Trophoblast cell (in vitro differentiated cells and primary cell): ENCODE measurements around the gene MT2A.
"Not testable (repeated sequence)": the region's sequence is repeated elsewhere in the genome, so short reads cannot be mapped to it uniquely, and the experiment has no call there.

Experiments used
- DNase-seq, 2 donors: peaks; one replicate each; pipeline ENCODE4 v3.0.0-alpha.2; 2016
- H2AFZ ChIP-seq: 2 replicates; pipeline ENCODE4 v1.6.1; 2013; ENCODE audit warnings: low read length, moderate library complexity, mild to moderate bottlenecking; ENCODE audit not compliant: insufficient read depth, poor library complexity
- H2AK5ac ChIP-seq: 2 replicates; pipeline ENCODE4 v1.6.1; 2013; ENCODE audit warnings: mild to moderate bottlenecking, low read length
- H2BK120ac ChIP-seq: 2 replicates; pipeline ENCODE4 v1.6.1; 2013; ENCODE audit warnings: low read length, mild to moderate bottlenecking, moderate library complexity; ENCODE audit not compliant: insufficient read depth, poor library complexity
- H2BK12ac ChIP-seq: 2 replicates; pipeline ENCODE4 v1.6.1; 2013; ENCODE audit warnings: mild to moderate bottlenecking, low read length, moderate library complexity
- H2BK5ac ChIP-seq: 2 replicates; pipeline ENCODE4 v1.6.1; 2013; ENCODE audit warnings: low read length, low read depth, moderate library complexity, mild to moderate bottlenecking; ENCODE audit not compliant: poor library complexity
- H3K14ac ChIP-seq: 2 replicates; pipeline ENCODE4 v1.6.1; 2013; ENCODE audit warnings: mild to moderate bottlenecking, low read length
- H3K18ac ChIP-seq: 2 replicates; pipeline ENCODE4 v1.6.1; 2013; ENCODE audit warnings: mild to moderate bottlenecking, low read length
- H3K23ac ChIP-seq: 2 replicates; pipeline ENCODE4 v1.6.1; 2013; ENCODE audit warnings: low read length
- H3K27ac ChIP-seq: 2 replicates; pipeline ENCODE4 v1.5.1; 2013; ENCODE audit warnings: low read depth, mild to moderate bottlenecking, inconsistent platforms, low read length, moderate library complexity
- H3K27me3 ChIP-seq: 2 replicates; pipeline ENCODE4 v1.6.1; 2013; ENCODE audit warnings: inconsistent platforms, mild to moderate bottlenecking, low read length, moderate library complexity; ENCODE audit not compliant: insufficient read depth
- H3K36me3 ChIP-seq, 2 experiments: 1 replicate in 1 of 2; 2 replicates in 1 of 2; pipeline ENCODE4 v1.6.1; 2013; ENCODE audit warnings: low read length in 2 of 2, mild to moderate bottlenecking in 2 of 2, moderate library complexity in 1 of 2; ENCODE audit not compliant: insufficient read depth in 2 of 2, control insufficient read depth in 1 of 2
- H3K4ac ChIP-seq: 2 replicates; pipeline ENCODE4 v1.6.1; 2013; ENCODE audit warnings: low read depth, mild to moderate bottlenecking, low read length, moderate library complexity
- H3K4me1 ChIP-seq, 2 experiments: 1 replicate in 1 of 2; 2 replicates in 1 of 2; pipeline ENCODE4 v1.6.1; 2013; ENCODE audit warnings: low read length in 2 of 2, mild to moderate bottlenecking in 2 of 2, moderate library complexity in 1 of 2; ENCODE audit not compliant: insufficient read depth in 2 of 2, control insufficient read depth in 1 of 2
- H3K4me2 ChIP-seq: 2 replicates; pipeline ENCODE4 v1.6.1; 2013; ENCODE audit warnings: inconsistent platforms, mild to moderate bottlenecking, low read length, moderate library complexity
- H3K4me3 ChIP-seq: 2 replicates; pipeline ENCODE4 v1.5.1; 2013; ENCODE audit warnings: mild to moderate bottlenecking, low read depth, low read length, inconsistent platforms
- H3K79me1 ChIP-seq: one replicate; pipeline ENCODE4 v1.6.1; 2013; ENCODE audit warnings: low read length
- H3K79me2 ChIP-seq: 2 replicates; pipeline ENCODE4 v1.6.1; 2013; ENCODE audit warnings: low read length, mild to moderate bottlenecking; ENCODE audit not compliant: control insufficient read depth, insufficient read depth, poor library complexity
- H3K9ac ChIP-seq: 2 replicates; pipeline ENCODE4 v1.6.1; 2013; ENCODE audit warnings: mild to moderate bottlenecking, low read length
- H3K9me3 ChIP-seq: 2 replicates; pipeline ENCODE4 v1.6.1; 2013; ENCODE audit warnings: low read depth, mild to moderate bottlenecking, control low read depth, inconsistent platforms, low read length; ENCODE audit not compliant: insufficient read depth
- H4K12ac ChIP-seq: 2 replicates; pipeline ENCODE4 v1.6.1; 2013; ENCODE audit warnings: low read depth, mild to moderate bottlenecking, low read length, moderate library complexity
- H4K8ac ChIP-seq: 2 replicates; pipeline ENCODE4 v1.6.1; 2013; ENCODE audit warnings: low read depth, mild to moderate bottlenecking, low read length, moderate library complexity
- H4K91ac ChIP-seq: one replicate; pipeline ENCODE4 v1.6.1; 2013; ENCODE audit warnings: low read depth, mild to moderate bottlenecking, low read length, moderate library complexity
- WGBS: extraction: QIAGEN DNeasy Blood & Tissue Kit; methylation state at CpG from one replicate; pipeline ENCODE4 v1.1.7; 2013; ENCODE audit warnings: missing lambda C conversion rate; ENCODE audit not compliant: insufficient read length, insufficient coverage; ENCODE audit errors: extremely low coverage; 5-methylcytosine and 5-hydroxymethylcytosine counted together

MT2A gene

DNA sequence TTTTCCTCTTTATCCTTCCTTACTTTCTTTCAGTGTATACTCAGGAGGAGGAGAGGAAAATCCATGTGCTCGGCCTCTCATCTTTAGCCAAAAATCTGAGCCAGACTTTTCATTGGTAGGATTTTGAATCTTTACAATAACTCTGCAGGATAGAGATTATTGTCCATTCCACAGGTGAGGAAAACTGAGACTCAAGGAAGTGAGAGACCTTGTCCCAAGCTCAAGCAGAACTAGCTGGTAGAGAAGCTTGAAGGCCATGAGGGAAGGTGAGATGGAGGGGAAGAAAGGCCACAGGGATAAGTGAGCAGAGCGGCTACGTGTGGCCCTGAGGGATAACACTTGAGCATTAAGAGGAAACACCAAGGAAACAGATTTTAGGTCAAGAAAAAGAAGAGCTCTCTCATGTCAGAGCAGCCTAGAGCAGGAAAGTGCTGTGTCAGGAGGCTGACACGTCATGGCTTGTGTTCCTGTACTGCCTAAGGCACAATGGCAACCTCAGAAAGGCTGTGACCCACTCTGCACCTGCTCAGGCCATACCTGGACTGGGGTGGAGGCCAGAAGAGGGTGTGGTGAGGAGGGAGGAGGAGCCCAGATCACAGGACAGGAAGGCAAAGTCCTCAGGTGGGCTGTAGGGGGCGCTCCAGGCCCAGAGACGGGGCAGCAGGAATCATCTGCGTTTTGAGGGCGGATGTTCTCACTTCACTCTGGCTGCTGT lies 31.6 kb upstream of the MT2A start:
- Histone ChIP-seq H4K12ac (no peak overlapping the region), H3K4me2 (no peak overlapping the region), H3K9me3 (no peaks in the 10 kb centered on the region), H3K36me3 (no peaks in the 10 kb centered on the region), H2BK12ac (no peak overlapping the region), H3K4me1 (peaks cover 0 to 2% of the 10 kb centered on the region in 2 experiments), H2BK120ac (no peak overlapping the region), H3K4me3 (no peak overlapping the region), H2BK5ac (no peak overlapping the region), H3K27me3 (no peaks in the 10 kb centered on the region), H4K8ac (no peak overlapping the region), H3K18ac (no peak overlapping the region), H3K14ac (no peak overlapping the region), H2AFZ (no peak overlapping the region), H4K91ac (no peak overlapping the region), H3K27ac (no peak overlapping the region), H3K79me2 (no peaks in the 10 kb centered on the region), H2AK5ac (no peak overlapping the region), H3K9ac (no peak overlapping the region), H3K79me1 (no peaks in the 10 kb centered on the region), H3K23ac (no peak overlapping the region), H3K4ac (no peak overlapping the region)
- peak; percentile 91 to 92 for DNase-seq
- no CpG with 5 or more reads among the region's 8 CpGs for WGBS

DNA sequence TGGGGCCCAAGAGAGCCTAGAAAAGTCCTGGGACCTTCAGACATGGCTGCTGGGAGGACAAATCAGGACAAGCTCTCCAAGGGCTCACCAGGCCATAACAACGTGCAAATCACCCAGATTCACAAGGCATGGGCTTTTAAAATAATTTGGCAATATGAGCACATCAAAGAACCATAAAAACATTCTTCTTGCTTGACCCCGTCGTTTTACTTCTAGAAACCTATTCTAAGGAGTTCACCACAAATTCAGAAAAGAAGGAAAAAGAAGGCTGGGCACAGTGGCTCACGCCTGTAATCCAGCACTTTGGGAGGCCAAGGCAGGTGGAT lies 31.1 kb upstream of the MT2A start:
- no peak overlapping the region for H2AK5ac ChIP-seq
- H3K4me1 ChIP-seq, result peaks cover 0 to 2% of the 10 kb centered on the region in 2 experiments
- H3K9ac ChIP-seq, result no peak overlapping the region
- no peak overlapping the region for H4K12ac ChIP-seq
- no peak overlapping the region for H2BK5ac ChIP-seq
- WGBS, result no CpG with 5 or more reads among the region's 4 CpGs
- no peak overlapping the region for H2BK12ac ChIP-seq
- DNase-seq, result no peak
- H4K91ac ChIP-seq, result no peak overlapping the region
- H3K14ac ChIP-seq, result no peak overlapping the region
- H3K79me2 ChIP-seq, result no peaks in the 10 kb centered on the region
- H3K9me3 ChIP-seq, result no peaks in the 10 kb centered on the region
- no peaks in the 10 kb centered on the region for H3K27me3 ChIP-seq
- H2AFZ ChIP-seq, result no peak overlapping the region
- H3K79me1 ChIP-seq, result no peaks in the 10 kb centered on the region
- H3K4me2 ChIP-seq, result no peak overlapping the region
- H3K18ac ChIP-seq, result no peak overlapping the region
- no peak overlapping the region for H3K23ac ChIP-seq
- no peak overlapping the region for H3K27ac ChIP-seq
- no peaks in the 10 kb centered on the region for H3K36me3 ChIP-seq
- H3K4ac ChIP-seq, result no peak overlapping the region
- no peak overlapping the region for H4K8ac ChIP-seq
- H2BK120ac ChIP-seq, result no peak overlapping the region
- no peak overlapping the region for H3K4me3 ChIP-seq

DNA sequence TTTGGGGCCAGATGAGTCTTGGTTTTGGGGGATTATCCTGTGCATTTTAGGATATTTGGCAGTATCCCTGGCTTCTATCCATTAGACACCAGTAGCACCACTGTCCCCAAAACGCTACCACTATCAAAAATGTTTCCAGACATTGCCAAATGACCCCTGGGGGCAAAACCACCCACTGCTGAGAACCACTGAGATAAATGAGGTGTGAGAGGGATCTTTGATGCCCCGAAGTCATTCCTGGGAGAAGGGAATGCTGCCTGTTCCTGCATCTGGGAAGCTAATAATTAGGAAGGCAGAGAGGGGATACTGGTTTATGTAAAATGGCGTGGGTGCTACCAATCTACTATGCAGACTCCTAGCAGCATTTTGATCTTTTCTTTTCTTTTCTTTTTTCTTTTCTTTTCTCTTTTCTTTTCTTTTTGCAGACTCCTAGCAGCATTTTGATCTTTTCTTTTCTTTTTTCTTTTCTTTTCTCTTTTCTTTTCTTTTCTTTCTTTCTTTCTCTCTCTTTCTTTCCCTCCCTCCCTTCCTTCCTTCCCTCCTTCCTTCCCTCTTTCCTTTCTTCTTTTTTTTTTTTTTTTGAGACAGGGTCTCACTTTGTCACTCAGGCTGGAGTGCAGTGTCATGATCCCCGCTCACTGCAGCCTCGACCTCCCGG lies 27.9 kb upstream of the MT2A start:
- Histone ChIP-seq H4K91ac (no peak overlapping the region), H2BK5ac (no peak overlapping the region), H3K9me3 (peaks cover 2% of the 10 kb centered on the region), H3K79me1 (no peaks in the 10 kb centered on the region), H3K36me3 (no peaks in the 10 kb centered on the region), H3K79me2 (no peaks in the 10 kb centered on the region), H3K4me3 (no peak overlapping the region), H3K27me3 (peaks cover 3% of the 10 kb centered on the region), H3K18ac (no peak overlapping the region), H3K4ac (no peak overlapping the region), H3K23ac (no peak overlapping the region), H4K8ac (no peak overlapping the region), H3K9ac (no peak overlapping the region), H2BK120ac (no peak overlapping the region), H4K12ac (no peak overlapping the region), H2AK5ac (no peak overlapping the region), H3K4me1 (peaks cover 0 to 2% of the 10 kb centered on the region in 2 experiments), H2AFZ (no peak overlapping the region), H2BK12ac (no peak overlapping the region), H3K14ac (no peak overlapping the region), H3K27ac (no peak overlapping the region), H3K4me2 (no peak overlapping the region)
- no peak for DNase-seq
- no CpG with 5 or more reads among the region's 6 CpGs for WGBS

DNA sequence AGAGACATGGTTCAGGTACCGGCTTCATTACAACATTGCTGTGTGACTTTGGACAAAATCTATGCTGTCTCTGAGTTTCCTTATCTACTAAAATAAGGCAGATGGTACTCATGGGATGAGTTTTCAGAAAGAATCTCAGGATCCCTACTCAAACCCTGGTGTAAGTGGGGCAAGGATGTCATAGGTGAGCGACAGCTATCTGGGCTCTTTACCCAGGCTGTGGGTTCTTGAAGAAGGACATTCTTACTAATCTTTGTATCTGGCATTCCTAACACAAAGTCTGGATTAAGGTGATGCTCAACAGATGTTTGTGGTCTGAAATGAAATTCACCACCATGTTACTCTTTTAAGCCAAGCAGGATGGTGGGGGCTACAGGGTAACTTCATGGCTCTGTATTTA lies 25.5 kb upstream of the MT2A start:
- not testable (repeated sequence) for H4K91ac ChIP-seq
- no CpG with 5 or more reads among the region's 2 CpGs for WGBS

More for the DNA sequence above, 25.5 kb upstream of the MT2A start:
- H3K36me3 ChIP-seq, H3K79me2 ChIP-seq, H3K4me1 ChIP-seq, H2BK12ac ChIP-seq, H3K4me3 ChIP-seq, H3K9ac ChIP-seq, H3K4me2 ChIP-seq, H4K8ac ChIP-seq, H3K14ac ChIP-seq, H2BK120ac ChIP-seq, H3K4ac ChIP-seq, H2AFZ ChIP-seq, H4K12ac ChIP-seq, DNase-seq, H2BK5ac ChIP-seq, H3K18ac ChIP-seq, H3K27me3 ChIP-seq, H3K9me3 ChIP-seq, H3K23ac ChIP-seq, H2AK5ac ChIP-seq, H3K79me1 ChIP-seq, H3K27ac ChIP-seq: not testable (repeated sequence)
